HG03469 (cell line): ENCODE measurements around the gene PCDHA4.

Experiments
- ATAC-seq: cut with Tn5 transposase; IDR thresholded peaks from one replicate; pipeline ENCODE4 v1.9.1; 2021; ENCODE audit warnings: mild to moderate bottlenecking, moderate library complexity, moderate number of reproducible peaks; ENCODE audit not compliant: unreplicated experiment

The PCDHA4 gene

GRCh38 chr5:140855772-140856674 is 49.2 kb downstream of the PCDHA4 start, which contains the start of gene PCDHA10:
PCDHA10 (plus strand) TSS chr5:140855897; CDS start chr5:140856049, 152 bp downstream.
- ATAC-seq: no peak

DNA sequence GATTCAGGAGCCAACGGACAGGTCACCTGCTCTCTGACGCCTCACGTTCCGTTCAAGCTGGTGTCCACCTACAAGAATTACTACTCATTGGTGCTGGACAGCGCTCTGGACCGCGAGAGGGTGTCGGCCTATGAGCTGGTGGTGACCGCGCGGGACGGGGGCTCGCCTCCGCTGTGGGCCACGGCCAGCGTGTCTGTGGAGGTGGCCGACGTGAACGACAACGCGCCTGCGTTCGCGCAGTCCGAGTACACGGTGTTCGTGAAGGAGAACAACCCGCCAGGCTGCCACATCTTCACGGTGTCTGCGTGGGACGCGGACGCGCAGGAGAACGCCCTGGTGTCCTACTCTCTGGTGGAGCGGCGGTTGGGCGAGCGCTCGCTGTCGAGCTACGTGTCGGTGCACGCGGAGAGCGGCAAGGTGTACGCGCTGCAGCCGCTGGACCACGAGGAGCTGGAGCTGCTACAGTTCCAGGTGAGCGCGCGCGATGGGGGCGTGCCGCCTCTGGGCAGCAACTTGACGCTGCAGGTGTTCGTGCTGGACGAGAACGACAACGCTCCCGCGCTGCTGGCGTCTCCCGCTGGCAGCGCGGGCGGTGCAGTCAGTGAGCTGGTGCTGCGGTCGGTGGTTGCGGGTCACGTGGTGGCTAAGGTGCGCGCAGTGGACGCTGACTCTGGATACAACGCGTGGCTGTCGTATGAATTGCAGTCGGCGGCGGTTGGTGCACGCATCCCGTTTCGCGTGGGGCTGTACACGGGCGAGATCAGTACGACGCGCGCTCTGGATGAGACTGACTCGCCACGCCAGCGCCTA is 50.5 kb downstream of the PCDHA4 start:
- no peak for ATAC-seq

DNA sequence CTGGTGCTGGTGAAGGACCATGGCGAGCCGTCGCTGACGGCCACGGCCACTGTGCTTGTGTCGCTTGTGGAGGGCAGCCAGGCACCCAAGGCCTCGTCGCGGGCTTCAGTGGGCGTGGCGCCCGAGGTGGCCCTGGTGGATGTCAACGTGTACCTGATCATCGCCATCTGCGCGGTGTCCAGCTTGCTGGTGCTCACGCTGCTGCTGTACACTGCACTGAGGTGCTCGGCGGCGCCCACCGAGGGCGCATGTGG is 51.0 kb downstream of the PCDHA4 start:
- ATAC-seq: no peak

DNA sequence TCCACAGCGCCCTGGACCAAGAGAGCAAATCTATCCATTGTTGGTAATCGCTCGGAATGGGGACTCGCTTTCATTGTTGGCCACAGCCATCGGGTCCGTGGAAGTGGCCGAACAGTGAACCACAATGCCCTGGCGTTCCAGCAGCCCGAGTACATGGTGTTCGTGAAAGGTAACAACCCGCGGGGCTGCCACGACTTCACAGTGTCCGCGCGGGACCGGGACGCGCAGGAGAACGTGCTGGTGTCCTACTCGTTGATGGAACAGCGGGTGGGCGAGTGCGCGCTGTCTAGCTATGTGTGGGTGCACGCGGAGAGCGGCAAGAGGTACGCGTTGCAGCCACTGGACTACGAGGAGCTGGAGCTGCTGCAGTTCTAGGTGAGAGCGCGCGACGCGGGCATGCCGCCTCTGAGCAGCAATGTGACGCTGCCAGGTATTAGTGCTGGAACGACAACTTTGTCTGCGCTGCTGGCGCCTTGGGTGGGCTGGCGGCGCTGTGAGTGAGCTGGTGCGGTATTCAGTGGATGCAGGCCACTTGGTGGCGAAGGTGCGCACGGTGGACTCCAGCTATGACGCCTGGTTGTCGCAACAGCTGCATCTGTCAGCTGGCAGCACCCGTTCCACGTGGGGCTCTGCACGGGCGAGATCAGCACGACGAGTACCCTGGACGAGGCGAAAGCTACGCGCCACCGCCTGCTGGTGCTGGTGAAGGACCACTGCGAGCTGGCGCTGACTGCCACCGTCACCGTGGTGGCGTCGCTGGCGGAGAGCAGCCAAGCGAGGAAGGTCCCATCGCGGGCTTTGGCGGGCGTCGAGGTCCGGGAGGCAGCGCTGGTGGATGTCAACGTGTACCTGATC is 55.8 kb downstream of the PCDHA4 start:
- no peak for ATAC-seq
